Astrocyte (in vitro differentiated cells and primary cell): ENCODE data around the gene TIMM22. TPM values are rescaled to one million over a fixed set of nuclear protein-coding genes. Genes with fewer than 3 reads are reported as not detected.

Experiments
- DNase-seq: peaks from one replicate; pipeline ENCODE4 v3.0.0-alpha.2; 2010; ENCODE audit warnings: low read depth
- FAIRE-seq: peaks from 2 replicates; lab custom pipeline; 2011; peaks lifted over from hg19 to GRCh38; lab: Jason Lieb, UNC
- H2AFZ ChIP-seq: 2 replicates; pipeline ENCODE4 v1.6.0; 2012; ENCODE audit warnings: low read depth, low read length, inconsistent platforms
- H3K27ac ChIP-seq: 2 replicates; pipeline ENCODE4 v1.5.1; 2011; ENCODE audit warnings: low read depth, low read length, inconsistent platforms
- H3K27me3 ChIP-seq: 2 replicates; pipeline ENCODE4 v1.6.0; 2011; ENCODE audit warnings: low read length, inconsistent platforms; ENCODE audit not compliant: insufficient read depth
- H3K36me3 ChIP-seq: 2 replicates; pipeline ENCODE4 v1.5.1; 2011; ENCODE audit warnings: low read length, inconsistent platforms; ENCODE audit not compliant: insufficient read depth
- H3K4me1 ChIP-seq: 2 replicates; pipeline ENCODE4 v1.5.1; 2011; ENCODE audit warnings: low read length, inconsistent platforms; ENCODE audit not compliant: insufficient read depth
- H3K4me2 ChIP-seq: 2 replicates; pipeline ENCODE4 v1.6.0; 2012; ENCODE audit warnings: low read length, inconsistent platforms
- H3K4me3 ChIP-seq: 2 replicates; pipeline ENCODE4 v1.5.1; 2011; ENCODE audit warnings: low read depth, mild to moderate bottlenecking, low read length, inconsistent platforms; ENCODE audit not compliant: insufficient read depth
- H3K79me2 ChIP-seq: 2 replicates; pipeline ENCODE4 v1.6.0; 2012; ENCODE audit warnings: mild to moderate bottlenecking, low read length, inconsistent platforms; ENCODE audit not compliant: insufficient read depth
- H3K9ac ChIP-seq: 2 replicates; pipeline ENCODE4 v1.6.0; 2012; ENCODE audit warnings: mild to moderate bottlenecking, low read length, inconsistent platforms
- H3K9me3 ChIP-seq: 2 replicates; pipeline ENCODE4 v1.5.1; 2012; ENCODE audit warnings: low read depth, mild to moderate bottlenecking, low read length, inconsistent platforms; ENCODE audit not compliant: insufficient read depth
- H4K20me1 ChIP-seq: 2 replicates; pipeline ENCODE4 v1.6.0; 2012; ENCODE audit warnings: low read length, inconsistent platforms; ENCODE audit not compliant: insufficient read depth
- H3K27ac Mint-ChIP-seq: one replicate; pipeline ENCODE4 v1.8.0; 2021; ENCODE audit warnings: mild to moderate bottlenecking, mixed read lengths; ENCODE audit not compliant: unreplicated experiment
- H3K27me3 Mint-ChIP-seq: one replicate; pipeline ENCODE4 v1.8.0; 2021; ENCODE audit warnings: low read depth, mixed read lengths; ENCODE audit not compliant: unreplicated experiment
- H3K36me3 Mint-ChIP-seq: one replicate; pipeline ENCODE4 v1.8.0; 2021; ENCODE audit warnings: low read depth, mixed read lengths; ENCODE audit not compliant: unreplicated experiment
- H3K4me1 Mint-ChIP-seq: one replicate; pipeline ENCODE4 v1.8.0; 2021; ENCODE audit warnings: low read depth, mixed read lengths; ENCODE audit not compliant: unreplicated experiment
- H3K4me3 Mint-ChIP-seq: one replicate; pipeline ENCODE4 v1.8.0; 2021; ENCODE audit warnings: mild to moderate bottlenecking, moderate library complexity, mixed read lengths; ENCODE audit not compliant: unreplicated experiment
- H3K9me3 Mint-ChIP-seq: one replicate; pipeline ENCODE4 v1.8.0; 2021; ENCODE audit warnings: mild to moderate bottlenecking, mixed read lengths; ENCODE audit not compliant: unreplicated experiment
- EZH2 ChIP-seq: IDR thresholded peaks from 2 replicates; pipeline ENCODE4 v1.6.1; 2012; ENCODE audit warnings: mild to moderate bottlenecking, low read length, inconsistent platforms; ENCODE audit not compliant: insufficient read depth
- total RNA-seq: library from RNA; stranded (reverse); gene quantifications from 2 replicates; pipeline ENCODE4 v1.2.1, GENCODE V29; 2021
- TF ChIP-seq, protein P1 (sequence below): IDR thresholded peaks from 2 replicates; pipeline ENCODE4 v1.5.1; 2011; ENCODE audit warnings: low read depth, mild to moderate bottlenecking, inconsistent platforms, low read length, moderate library complexity; ENCODE audit not compliant: insufficient read depth

The TIMM22 gene
- total RNA-seq, 1 donor from 2014 or later = 20.0 TPM

DNA sequence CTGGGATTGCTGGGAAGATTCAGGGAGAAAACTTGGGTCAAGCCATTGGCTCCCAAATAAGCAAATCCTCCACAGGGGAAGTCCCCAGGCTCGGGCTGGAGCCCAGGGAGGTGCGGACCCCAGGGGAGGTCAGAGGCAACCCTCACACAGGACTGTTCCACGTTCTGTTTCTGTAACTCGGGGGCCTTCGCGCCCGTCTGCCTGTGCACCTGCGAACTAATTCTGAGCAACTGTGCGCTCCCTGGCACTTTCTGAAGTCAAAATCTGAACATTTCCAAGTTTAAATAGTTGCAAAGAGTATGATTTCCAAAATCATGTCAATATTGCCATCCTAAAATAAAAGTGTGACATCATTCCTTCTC is 16.8 kb downstream of the TIMM22 start:
- Histone ChIP-seq H3K9me3 (no peaks in the 10 kb centered on the region), H3K4me1 (no peaks in the 10 kb centered on the region), H3K4me3 (no peak overlapping the region), H3K79me2 (no peaks in the 10 kb centered on the region), H3K4me2 (no peak overlapping the region), H2AFZ (no peak overlapping the region), H3K9ac (no peak overlapping the region), H4K20me1 (peaks cover 9% of the 10 kb centered on the region), H3K27ac (no peak overlapping the region), H3K27me3 (no peaks in the 10 kb centered on the region), H3K36me3 (no peaks in the 10 kb centered on the region)
- Mint-ChIP-seq H3K4me3 (no peak overlapping the region), H3K36me3 (peaks cover 2% of the 10 kb centered on the region), H3K9me3 (no peaks in the 10 kb centered on the region), H3K4me1 (no peaks in the 10 kb centered on the region), H3K27ac (no peak overlapping the region), H3K27me3 (no peaks in the 10 kb centered on the region)
- TF ChIP-seq EZH2 = no peak
- TF ChIP-seq, protein P1, sequence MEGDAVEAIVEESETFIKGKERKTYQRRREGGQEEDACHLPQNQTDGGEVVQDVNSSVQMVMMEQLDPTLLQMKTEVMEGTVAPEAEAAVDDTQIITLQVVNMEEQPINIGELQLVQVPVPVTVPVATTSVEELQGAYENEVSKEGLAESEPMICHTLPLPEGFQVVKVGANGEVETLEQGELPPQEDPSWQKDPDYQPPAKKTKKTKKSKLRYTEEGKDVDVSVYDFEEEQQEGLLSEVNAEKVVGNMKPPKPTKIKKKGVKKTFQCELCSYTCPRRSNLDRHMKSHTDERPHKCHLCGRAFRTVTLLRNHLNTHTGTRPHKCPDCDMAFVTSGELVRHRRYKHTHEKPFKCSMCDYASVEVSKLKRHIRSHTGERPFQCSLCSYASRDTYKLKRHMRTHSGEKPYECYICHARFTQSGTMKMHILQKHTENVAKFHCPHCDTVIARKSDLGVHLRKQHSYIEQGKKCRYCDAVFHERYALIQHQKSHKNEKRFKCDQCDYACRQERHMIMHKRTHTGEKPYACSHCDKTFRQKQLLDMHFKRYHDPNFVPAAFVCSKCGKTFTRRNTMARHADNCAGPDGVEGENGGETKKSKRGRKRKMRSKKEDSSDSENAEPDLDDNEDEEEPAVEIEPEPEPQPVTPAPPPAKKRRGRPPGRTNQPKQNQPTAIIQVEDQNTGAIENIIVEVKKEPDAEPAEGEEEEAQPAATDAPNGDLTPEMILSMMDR = no peak
- FAIRE-seq (no peak), DNase-seq (no peak)

- Mint-ChIP-seq H3K27me3 (no peaks in the 10 kb centered on the region), H3K36me3 (peaks cover 4% of the 10 kb centered on the region), H3K4me3 (no peak overlapping the region), H3K4me1 (no peaks in the 10 kb centered on the region), H3K27ac (no peak overlapping the region), H3K9me3 (no peaks in the 10 kb centered on the region)
- Histone ChIP-seq H2AFZ (no peak overlapping the region), H3K9me3 (no peaks in the 10 kb centered on the region), H3K27me3 (no peaks in the 10 kb centered on the region), H3K9ac (no peak overlapping the region), H3K79me2 (peaks cover 2% of the 10 kb centered on the region), H4K20me1 (peaks cover 24% of the 10 kb centered on the region), H3K4me2 (no peak overlapping the region), H3K4me1 (no peaks in the 10 kb centered on the region), H3K36me3 (no peaks in the 10 kb centered on the region), H3K27ac (no peak overlapping the region), H3K4me3 (no peak overlapping the region)
- TF ChIP-seq EZH2 = no peak
- TF ChIP-seq, protein P1 = no peak
- no peak for FAIRE-seq
- DNase-seq = no peak
Measured at GRCh38 chr17:1018547-1018946, 21.6 kb downstream of the TIMM22 start.

DNA sequence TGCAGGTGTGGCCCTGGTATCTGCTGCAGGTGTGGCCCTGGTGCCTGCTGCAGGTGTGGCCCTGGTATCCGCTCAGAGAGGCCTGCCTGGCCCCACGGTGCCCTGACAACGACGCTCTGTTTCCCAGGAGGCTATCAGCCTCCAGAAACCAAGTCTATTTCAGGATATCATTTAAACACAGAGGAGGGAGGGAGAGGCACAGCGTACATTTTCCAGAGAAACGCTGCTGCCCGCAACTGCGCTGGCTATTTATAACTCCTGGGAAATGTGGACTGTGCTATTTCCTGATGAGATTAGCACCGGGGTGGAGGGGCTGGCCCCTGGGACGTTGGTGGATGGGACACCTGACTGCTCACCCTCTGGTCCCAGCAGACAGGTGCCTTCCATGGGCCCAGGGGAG is 22.5 kb downstream of the TIMM22 start:
- H3K9me3 Mint-ChIP-seq = no peaks in the 10 kb centered on the region
- H3K79me2 ChIP-seq = peaks cover 3% of the 10 kb centered on the region
- no peak overlapping the region for H3K27ac ChIP-seq
- H3K4me1 ChIP-seq = no peaks in the 10 kb centered on the region
- H3K4me2 ChIP-seq = no peak overlapping the region
- peaks cover 4% of the 10 kb centered on the region for H3K36me3 Mint-ChIP-seq
- TF ChIP-seq, protein P1 = no peak
- TF ChIP-seq EZH2 = no peak
- H2AFZ ChIP-seq = no peak overlapping the region
- H3K27ac Mint-ChIP-seq = no peak overlapping the region
- no peaks in the 10 kb centered on the region for H3K36me3 ChIP-seq
- FAIRE-seq (no peak), DNase-seq (no peak)
- no peak overlapping the region for H3K4me3 Mint-ChIP-seq
- no peak overlapping the region for H3K9ac ChIP-seq
- no peak overlapping the region for H3K4me3 ChIP-seq
- H3K4me1 Mint-ChIP-seq = no peaks in the 10 kb centered on the region
- H3K9me3 ChIP-seq = no peaks in the 10 kb centered on the region
- H3K27me3 ChIP-seq = no peaks in the 10 kb centered on the region
- no peaks in the 10 kb centered on the region for H3K27me3 Mint-ChIP-seq
- peaks cover 24% of the 10 kb centered on the region for H4K20me1 ChIP-seq
